Measurements from ENCODE around the gene FILIP1L.

Gene FILIP1L

GRCh38 chr3:100114413-100115030 lies at the start of gene FILIP1L:
Gene FILIP1L (minus strand): TSS chr3:100114501.
- TF ChIP-seq CTCF (IDR thresholded peaks at IDR 0.05; ENCODE audit: low read depth, low read length) = no peak

GRCh38 chr3:100163787-100164186 lies 49.5 kb upstream of the FILIP1L start:
- H3K4me3 ChIP-seq (ENCODE audit: low read depth, low read length) = no peak overlapping the region
- TF ChIP-seq CTCF (IDR thresholded peaks at IDR 0.05; ENCODE audit: low read depth, low read length) = no peak

More at GRCh38 chr3:100114413-100115030, at the start of gene FILIP1L:
- no peak within 1 kb of the TSS for H3K4me3 ChIP-seq (ENCODE audit: low read depth, low read length)

- no peak overlapping the region for H3K4me3 ChIP-seq (ENCODE audit: low read depth, low read length)
- no peak for TF ChIP-seq CTCF (IDR thresholded peaks at IDR 0.05; ENCODE audit: low read depth, low read length)
Measured at GRCh38 chr3:100160521-100160920, 46.2 kb upstream of the FILIP1L start.

- no peak overlapping the region for H3K4me3 ChIP-seq (ENCODE audit: low read depth, low read length)
- TF ChIP-seq CTCF (IDR thresholded peaks at IDR 0.05; ENCODE audit: low read depth, low read length) = no peak
Measured at GRCh38 chr3:100159331-100160153, 45.2 kb upstream of the FILIP1L start.

- H3K4me3 ChIP-seq (ENCODE audit: low read depth, low read length) = no peak overlapping the region
- no peak for TF ChIP-seq CTCF (IDR thresholded peaks at IDR 0.05; ENCODE audit: low read depth, low read length)
Measured at GRCh38 chr3:100158918-100159330, 44.6 kb upstream of the FILIP1L start.

GRCh38 chr3:100157685-100158084 lies 43.4 kb upstream of the FILIP1L start:
- H3K4me3 ChIP-seq (ENCODE audit: low read depth, low read length) = no peak overlapping the region
- TF ChIP-seq CTCF (IDR thresholded peaks at IDR 0.05; ENCODE audit: low read depth, low read length) = no peak

GRCh38 chr3:100155590-100155989 lies 41.3 kb upstream of the FILIP1L start:
- TF ChIP-seq CTCF (IDR thresholded peaks at IDR 0.05; ENCODE audit: low read depth, low read length) = no peak
- no peak overlapping the region for H3K4me3 ChIP-seq (ENCODE audit: low read depth, low read length)

All from WI38 (cell line).